Activated naive CD8-positive, alpha-beta T cell treated with anti-CD3 and anti-CD28 coated beads, Interleukin-2, amount 10 ng/mL, durations not matched to agents 7 days and 5 days (primary cell): ENCODE measurements around the gene GASK1A. TPM values are rescaled to one million over a fixed set of nuclear protein-coding genes. Genes with fewer than 3 reads are reported as not detected.

Experiments
- ATAC-seq: fragments of 150-1000 bp; cut with Tn5 transposase; one replicate; pipeline ENCODE4 v1.10.0; 2021; ENCODE audit warnings: low read depth, moderate library complexity
- POLR2A ChIA-PET: fragments of 350-600 bp; sonication (Branson Sonifier 250); formaldehyde crosslinking; loops from one replicate; lab custom pipeline; 2021; ENCODE audit warnings: antibody characterized with exemption; lab: Charles Lee
- DNase-seq: peaks from one replicate; pipeline ENCODE4 v3.0.0; 2021
- H3K27ac Mint-ChIP-seq: one replicate; pipeline ENCODE4 v1.8.0; 2022; ENCODE audit warnings: mild to moderate bottlenecking, mixed read lengths
- H3K27me3 Mint-ChIP-seq: one replicate; pipeline ENCODE4 v1.8.0; 2022; ENCODE audit warnings: mild to moderate bottlenecking, moderate library complexity, mixed read lengths
- H3K36me3 Mint-ChIP-seq: one replicate; pipeline ENCODE4 v1.8.0; 2021; ENCODE audit warnings: mild to moderate bottlenecking, mixed read lengths
- H3K4me1 Mint-ChIP-seq: one replicate; pipeline ENCODE4 v1.8.0; 2021; ENCODE audit warnings: mixed read lengths
- H3K4me3 Mint-ChIP-seq: one replicate; pipeline ENCODE4 v1.8.0; 2022; ENCODE audit warnings: mild to moderate bottlenecking, moderate library complexity, mixed read lengths
- H3K9me3 Mint-ChIP-seq: one replicate; pipeline ENCODE4 v1.8.0; 2021; ENCODE audit warnings: mixed read lengths
- total RNA-seq, 2 experiments: library from RNA; stranded (reverse); gene quantifications; one replicate each; pipeline ENCODE4 v1.2.3, GENCODE V29; 2021

GASK1A gene
- total RNA-seq, 2 experiments from 2014 or later = not detected

DNA sequence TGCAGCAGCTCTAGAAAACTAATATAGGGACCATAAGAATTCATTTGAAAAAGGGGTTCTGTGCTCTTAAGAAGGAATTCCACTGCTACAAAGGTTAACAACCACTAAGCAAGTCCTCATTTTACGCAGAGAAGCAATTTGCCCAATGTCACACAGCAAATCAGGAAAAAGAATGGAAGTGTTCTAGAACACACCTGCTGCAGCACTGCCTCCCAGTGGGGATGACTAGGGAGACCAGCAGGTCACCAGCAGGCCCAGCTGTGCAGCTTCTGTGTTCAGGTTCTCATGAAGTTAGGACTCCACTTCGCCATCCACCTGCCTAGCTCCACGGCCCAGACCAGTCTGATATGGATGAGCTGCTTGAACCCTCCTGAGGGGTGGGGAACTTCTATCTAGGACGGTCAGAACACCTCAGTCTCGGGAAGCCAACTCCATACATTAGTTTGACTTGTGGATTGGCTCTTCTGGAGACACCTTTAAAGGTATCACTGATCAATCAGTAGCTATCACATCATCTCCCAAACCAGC, 108.2 kb downstream of the GASK1A start:
- DNase-seq (no peak), ATAC-seq (no peak)
- H3K4me1 Mint-ChIP-seq = peaks cover 4% of the 10 kb centered on the region
- POLR2A ChIA-PET = no interaction called here
- no peaks in the 10 kb centered on the region for H3K27me3 Mint-ChIP-seq
- H3K36me3 Mint-ChIP-seq = peaks cover 28% of the 10 kb centered on the region
- no peak overlapping the region for H3K4me3 Mint-ChIP-seq
- peaks cover 13% of the 10 kb centered on the region for H3K9me3 Mint-ChIP-seq
- H3K27ac Mint-ChIP-seq = no peak overlapping the region

DNA sequence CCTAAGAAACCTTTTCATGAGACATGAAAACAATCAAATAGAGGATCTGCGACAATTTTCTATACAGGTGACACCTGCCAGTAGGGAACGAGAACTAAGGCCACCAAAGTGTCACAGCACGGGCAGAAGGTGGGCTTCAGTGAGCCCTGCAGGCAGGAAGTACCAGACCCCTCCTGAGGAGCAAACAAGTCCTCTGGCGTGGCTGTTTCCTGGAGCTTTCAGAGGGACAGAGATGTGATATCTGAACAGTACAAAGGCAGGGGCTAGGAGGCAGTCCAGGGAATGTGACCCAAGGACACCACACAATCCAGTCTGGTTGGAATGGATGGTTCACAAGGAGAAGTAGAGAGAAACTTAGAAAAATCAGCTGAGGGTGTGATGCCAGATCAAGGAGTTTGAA, 110.0 kb downstream of the GASK1A start:
- Mint-ChIP-seq H3K36me3 (peaks cover 11% of the 10 kb centered on the region), H3K27me3 (no peaks in the 10 kb centered on the region), H3K4me1 (peaks cover 4% of the 10 kb centered on the region), H3K4me3 (no peak overlapping the region), H3K27ac (no peak overlapping the region), H3K9me3 (peaks cover 3% of the 10 kb centered on the region)
- POLR2A ChIA-PET = no interaction called here
- ATAC-seq (no peak), DNase-seq (no peak)

DNA sequence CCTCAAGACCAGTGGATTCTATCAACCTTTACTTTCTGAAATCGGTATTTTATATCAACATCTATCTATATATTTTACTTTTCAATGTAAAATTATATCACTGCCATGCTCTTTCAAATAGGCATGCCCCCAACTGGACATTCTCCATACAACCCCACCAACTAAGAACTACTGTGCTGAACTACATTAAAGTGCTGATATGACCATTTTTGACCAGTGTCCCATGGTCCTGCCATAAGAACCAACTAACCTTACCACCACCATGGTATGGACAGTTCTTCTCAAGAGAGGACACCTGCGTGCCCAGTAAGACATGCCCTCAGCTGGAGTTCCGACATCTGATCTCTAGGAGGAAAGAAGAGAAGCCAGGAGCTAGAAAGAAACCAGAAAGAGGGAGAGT, 111.1 kb downstream of the GASK1A start:
- no peak for ATAC-seq
- peaks cover 4% of the 10 kb centered on the region for H3K4me1 Mint-ChIP-seq
- no peaks in the 10 kb centered on the region for H3K9me3 Mint-ChIP-seq
- H3K27me3 Mint-ChIP-seq = no peaks in the 10 kb centered on the region
- POLR2A ChIA-PET = no interaction called here
- no peak overlapping the region for H3K4me3 Mint-ChIP-seq
- H3K27ac Mint-ChIP-seq = no peak overlapping the region
- DNase-seq = no peak
- peaks cover 5% of the 10 kb centered on the region for H3K36me3 Mint-ChIP-seq

DNA sequence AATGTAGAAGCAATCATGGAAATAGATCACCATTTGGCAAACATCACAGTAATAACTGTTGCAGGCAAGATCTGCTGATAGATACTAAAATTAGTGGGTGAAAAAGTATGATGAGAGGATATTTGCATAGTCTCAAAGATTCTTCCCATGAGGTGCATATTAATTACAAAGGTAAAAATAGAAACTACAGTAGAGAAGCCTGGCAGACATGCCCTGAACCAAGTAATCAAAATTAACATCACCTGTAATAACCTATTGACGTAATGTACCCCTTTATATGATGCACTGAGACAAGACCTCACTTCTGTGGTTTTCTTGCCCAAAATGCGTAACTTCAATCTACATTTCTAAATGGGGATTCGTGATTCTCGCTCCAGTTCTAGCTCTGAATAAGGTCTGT, 112.4 kb downstream of the GASK1A start:
- Mint-ChIP-seq H3K36me3 (peaks cover 2% of the 10 kb centered on the region), H3K4me1 (peaks cover 4% of the 10 kb centered on the region), H3K27me3 (no peaks in the 10 kb centered on the region), H3K4me3 (no peak overlapping the region), H3K9me3 (no peaks in the 10 kb centered on the region), H3K27ac (no peak overlapping the region)
- POLR2A ChIA-PET = no interaction called here
- no peak for DNase-seq
- ATAC-seq = no peak

DNA sequence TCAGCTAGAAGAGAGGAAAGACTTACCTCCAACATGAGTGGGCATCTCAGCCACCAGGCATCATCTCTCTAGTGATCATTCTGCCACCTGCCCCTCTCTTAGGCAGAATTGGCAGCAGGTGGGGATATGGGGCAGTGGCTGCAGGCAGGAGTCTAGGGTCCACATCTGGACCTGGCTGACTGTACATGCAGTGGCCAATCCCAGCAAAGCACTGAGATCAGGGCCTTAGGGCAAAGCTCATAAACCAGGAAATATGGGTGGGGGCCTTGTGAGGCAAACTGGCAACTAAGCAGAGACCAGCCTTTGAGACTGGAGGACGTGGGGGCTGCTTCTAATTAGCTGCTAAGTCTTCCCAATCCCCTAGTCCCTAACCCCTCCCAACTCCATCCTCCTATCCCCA, 113.9 kb downstream of the GASK1A start:
- POLR2A ChIA-PET = no interaction called here
- Mint-ChIP-seq H3K36me3 (peaks cover 2% of the 10 kb centered on the region), H3K27me3 (no peaks in the 10 kb centered on the region), H3K27ac (no peak overlapping the region), H3K4me1 (peaks cover 4% of the 10 kb centered on the region), H3K4me3 (no peak overlapping the region), H3K9me3 (no peaks in the 10 kb centered on the region)
- no peak for DNase-seq
- no peak for ATAC-seq

DNA sequence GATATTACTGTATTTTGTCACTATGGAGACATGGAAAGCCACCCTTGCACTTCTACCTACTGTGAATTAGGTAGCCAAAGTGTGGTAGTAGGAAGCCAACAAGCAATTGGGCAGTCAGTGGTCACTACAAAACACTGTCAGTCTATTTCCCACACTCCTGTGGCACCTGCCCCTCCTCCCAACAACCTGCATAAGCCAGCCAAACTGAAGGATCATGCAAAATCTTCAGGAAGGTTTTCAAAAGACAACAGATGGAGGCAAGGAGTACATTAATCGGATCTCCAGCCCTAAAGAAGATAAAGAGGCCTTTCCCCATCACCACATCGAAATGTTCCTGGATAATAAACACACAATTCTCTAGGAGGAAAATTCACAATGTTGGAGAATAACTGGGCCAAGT, 114.9 kb downstream of the GASK1A start:
- H3K9me3 Mint-ChIP-seq = no peaks in the 10 kb centered on the region
- POLR2A ChIA-PET = no interaction called here
- ATAC-seq = no peak
- DNase-seq = no peak
- peaks cover 2% of the 10 kb centered on the region for H3K36me3 Mint-ChIP-seq
- H3K27ac Mint-ChIP-seq = no peak overlapping the region
- H3K4me1 Mint-ChIP-seq = peaks cover 4% of the 10 kb centered on the region
- no peak overlapping the region for H3K4me3 Mint-ChIP-seq
- H3K27me3 Mint-ChIP-seq = no peaks in the 10 kb centered on the region

DNA sequence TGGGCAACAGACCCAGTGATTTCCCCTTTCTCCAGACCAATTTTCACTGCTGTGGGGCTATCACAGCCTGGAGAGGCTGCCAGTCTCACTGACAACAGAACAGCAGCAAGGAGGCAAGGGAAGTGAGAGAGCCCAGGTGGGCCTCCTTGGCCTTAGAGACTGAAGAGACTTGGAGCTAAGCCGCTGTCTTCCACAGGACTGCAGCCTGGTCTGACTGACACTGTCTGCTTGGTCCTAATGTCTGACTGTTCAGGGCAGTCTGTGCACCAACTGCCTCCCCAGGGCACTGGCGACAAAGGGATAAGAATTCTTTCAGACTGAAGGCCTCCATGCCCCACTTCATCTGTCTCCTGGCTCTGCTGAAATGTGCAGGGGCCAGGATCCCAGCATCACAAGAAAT, 115.3 kb downstream of the GASK1A start:
- Mint-ChIP-seq H3K36me3 (peaks cover 2% of the 10 kb centered on the region), H3K9me3 (no peaks in the 10 kb centered on the region), H3K27me3 (no peaks in the 10 kb centered on the region), H3K4me3 (no peak overlapping the region), H3K4me1 (peaks cover 4% of the 10 kb centered on the region), H3K27ac (no peak overlapping the region)
- no peak for ATAC-seq
- POLR2A ChIA-PET = no interaction called here
- DNase-seq = no peak

DNA sequence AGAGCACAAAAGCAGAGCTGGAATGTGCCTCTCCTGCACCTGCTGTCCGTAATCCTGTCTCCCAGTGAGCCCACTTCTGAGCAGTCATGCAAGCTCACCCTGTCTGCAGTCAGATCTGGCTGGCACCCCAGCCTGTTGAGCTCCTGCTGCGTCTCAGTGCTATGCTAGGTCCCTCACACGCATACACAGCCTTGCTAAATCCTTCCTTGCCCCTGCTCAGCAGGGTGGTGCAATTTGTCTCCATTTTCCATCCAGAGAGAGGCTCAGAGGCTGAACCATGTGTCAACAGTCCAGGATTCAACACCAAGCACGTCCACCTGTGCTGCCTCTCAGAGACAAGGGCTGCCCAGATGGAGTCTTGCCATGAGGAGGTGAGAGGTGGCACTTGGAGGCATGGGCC, 115.7 kb downstream of the GASK1A start:
- Mint-ChIP-seq H3K4me3 (no peak overlapping the region), H3K27me3 (no peaks in the 10 kb centered on the region), H3K27ac (no peak overlapping the region), H3K36me3 (peaks cover 2% of the 10 kb centered on the region), H3K9me3 (no peaks in the 10 kb centered on the region), H3K4me1 (peaks cover 4% of the 10 kb centered on the region)
- POLR2A ChIA-PET = no interaction called here
- no peak for ATAC-seq
- no peak for DNase-seq

DNA sequence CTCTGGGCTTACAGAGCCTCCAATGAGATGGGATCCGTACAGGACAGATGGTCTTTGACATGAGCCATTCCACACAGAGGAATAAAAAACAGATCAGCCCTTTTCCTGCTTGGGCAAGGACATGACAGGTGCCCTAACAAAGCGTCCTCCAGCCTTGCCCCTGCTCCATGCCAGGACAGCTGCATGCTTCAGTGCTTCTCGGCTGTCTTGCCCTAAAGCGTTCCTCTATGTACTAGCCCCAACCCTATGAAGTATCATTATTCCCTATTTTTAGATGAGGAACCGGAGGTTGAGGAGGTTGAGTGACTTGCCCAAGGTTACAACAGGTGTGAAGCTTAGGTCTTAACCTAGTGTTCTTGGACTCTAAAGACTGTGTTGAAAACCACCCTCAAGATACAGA, 116.3 kb downstream of the GASK1A start:
- DNase-seq = no peak
- Mint-ChIP-seq H3K9me3 (no peaks in the 10 kb centered on the region), H3K27me3 (no peaks in the 10 kb centered on the region), H3K36me3 (peaks cover 2% of the 10 kb centered on the region), H3K27ac (no peak overlapping the region), H3K4me3 (no peak overlapping the region), H3K4me1 (peaks cover 4% of the 10 kb centered on the region)
- ATAC-seq = no peak
- POLR2A ChIA-PET = no interaction called here

DNA sequence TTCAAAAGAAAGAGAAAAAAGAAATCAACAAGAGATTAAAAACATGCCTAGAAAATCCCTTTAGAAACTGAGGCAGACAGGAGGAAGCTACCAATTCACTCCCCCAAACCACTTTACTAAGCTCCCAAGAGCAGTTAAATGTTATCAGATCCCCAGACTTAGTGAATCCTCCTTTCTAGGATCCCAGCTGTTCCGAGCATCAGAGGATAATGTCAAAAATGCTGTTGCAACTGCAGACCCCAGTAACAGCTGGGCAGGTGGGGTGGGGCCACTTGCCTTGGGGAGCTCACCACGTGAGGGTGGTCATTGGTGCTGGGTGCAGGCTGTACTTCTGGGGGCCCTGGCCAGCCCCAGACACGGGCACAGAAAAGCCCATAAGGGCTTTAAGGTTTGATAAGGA, 117.7 kb downstream of the GASK1A start:
- no peak for DNase-seq
- Mint-ChIP-seq H3K4me1 (peaks cover 4% of the 10 kb centered on the region), H3K27me3 (no peaks in the 10 kb centered on the region), H3K27ac (no peak overlapping the region), H3K4me3 (no peak overlapping the region), H3K9me3 (no peaks in the 10 kb centered on the region), H3K36me3 (peaks cover 2% of the 10 kb centered on the region)
- no peak for ATAC-seq
- POLR2A ChIA-PET = interaction anchor here (1.3 kb wide), 1 partner anchor 8 kb away, joined by 3 read pairs; no protein-coding TSS in a partner anchor

DNA sequence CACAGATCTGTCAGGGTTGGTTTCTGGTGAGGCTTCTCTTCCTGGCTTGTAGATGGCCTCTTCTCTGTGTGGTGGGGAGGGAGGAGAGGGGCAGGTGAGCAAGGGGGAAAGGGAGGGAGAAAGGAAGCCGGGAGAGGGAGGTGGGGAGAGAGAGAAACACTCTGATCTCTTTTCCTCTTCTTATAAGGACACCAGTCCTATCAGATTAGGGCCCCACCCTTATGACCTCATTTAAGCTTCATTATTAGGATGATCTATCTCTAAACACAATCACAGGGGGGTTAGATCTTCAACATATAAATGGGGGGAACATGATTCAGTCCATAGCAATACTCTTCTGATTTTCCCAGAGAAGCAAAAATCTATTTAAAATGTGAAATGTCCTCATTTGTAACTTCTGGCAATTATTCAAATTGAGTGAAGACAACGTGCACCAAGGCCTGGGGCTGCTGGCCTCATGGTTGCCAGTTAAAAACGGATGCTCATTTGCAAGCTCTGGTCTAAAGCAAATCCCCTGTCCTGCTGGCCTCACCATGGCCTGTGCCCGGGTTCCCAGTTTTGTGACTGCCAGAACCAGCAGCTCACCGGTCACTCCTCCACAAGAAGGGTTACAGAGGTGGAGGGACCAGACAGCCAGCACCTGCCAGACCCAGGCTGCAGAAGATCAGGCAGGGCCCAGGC, 118.4 kb downstream of the GASK1A start:
- no peak overlapping the region for H3K4me3 Mint-ChIP-seq
- POLR2A ChIA-PET = interaction anchor here (1.3 kb wide), 1 partner anchor 8 kb away, joined by 3 read pairs; no protein-coding TSS in a partner anchor
- H3K27ac Mint-ChIP-seq = no peak overlapping the region
- no peaks in the 10 kb centered on the region for H3K9me3 Mint-ChIP-seq
- DNase-seq (no peak), ATAC-seq (no peak)
- H3K4me1 Mint-ChIP-seq = peaks cover 4% of the 10 kb centered on the region
- H3K27me3 Mint-ChIP-seq = no peaks in the 10 kb centered on the region
- H3K36me3 Mint-ChIP-seq = peaks cover 2% of the 10 kb centered on the region

DNA sequence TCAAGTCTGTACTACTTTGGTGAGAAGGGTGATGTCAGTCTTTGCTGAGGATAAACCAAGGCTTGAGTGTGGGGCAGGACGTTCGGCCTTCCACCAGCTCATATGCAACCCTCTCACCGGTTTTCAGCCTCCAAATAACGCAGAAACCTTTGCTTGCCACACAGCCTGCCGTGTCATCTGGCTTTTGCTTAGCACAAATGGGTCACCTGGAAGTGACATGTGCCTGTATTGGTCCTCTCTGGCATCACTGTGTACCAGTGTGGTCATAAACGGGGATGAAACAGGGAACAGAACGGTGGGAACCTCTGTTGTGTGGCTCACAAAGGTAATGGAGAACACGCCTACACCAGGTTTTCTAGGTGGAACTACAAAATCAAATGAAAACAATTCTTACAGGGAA, 119.7 kb downstream of the GASK1A start:
- no peaks in the 10 kb centered on the region for H3K27me3 Mint-ChIP-seq
- no peak overlapping the region for H3K4me3 Mint-ChIP-seq
- DNase-seq (no peak), ATAC-seq (no peak)
- H3K9me3 Mint-ChIP-seq = no peaks in the 10 kb centered on the region
- H3K36me3 Mint-ChIP-seq = peaks cover 2% of the 10 kb centered on the region
- POLR2A ChIA-PET = no interaction called here
- H3K27ac Mint-ChIP-seq = no peak overlapping the region
- H3K4me1 Mint-ChIP-seq = peaks cover 4% of the 10 kb centered on the region

DNA sequence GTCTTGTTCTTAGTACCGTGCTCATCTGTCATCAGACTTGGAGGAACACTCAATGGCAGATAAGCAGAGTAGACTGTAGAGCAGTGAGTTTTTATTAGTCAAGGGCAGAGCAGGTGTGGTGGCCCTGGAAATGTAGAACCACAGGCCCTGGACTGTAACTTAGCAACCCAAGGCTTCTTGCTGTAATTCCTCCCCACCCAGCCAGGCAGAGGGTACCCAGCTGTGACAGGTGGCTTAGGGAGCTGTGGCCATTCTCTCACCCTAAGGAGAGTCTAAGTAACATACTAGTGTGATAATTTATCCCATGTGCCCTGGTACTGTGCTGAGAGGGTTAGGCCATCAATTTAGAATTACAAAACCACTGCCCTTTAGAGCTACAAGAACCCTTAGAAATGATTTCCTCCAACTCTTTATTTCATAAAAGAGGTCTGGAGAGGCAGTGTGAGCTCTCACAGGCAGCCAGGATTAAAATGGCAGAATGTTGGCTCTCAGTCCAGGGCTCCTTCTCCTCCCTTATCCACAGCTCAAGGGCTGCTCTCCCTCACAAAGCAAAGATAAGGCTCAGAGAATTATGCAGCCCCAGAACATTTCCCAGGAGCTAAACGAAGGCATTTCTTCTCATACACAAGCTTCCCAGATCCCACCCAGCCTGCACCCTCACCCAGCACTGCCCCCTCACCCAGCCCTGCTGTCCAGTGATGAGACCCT, 123.8 kb downstream of the GASK1A start:
- ATAC-seq (no peak), DNase-seq (no peak)
- Mint-ChIP-seq H3K4me1 (peaks cover 11% of the 10 kb centered on the region), H3K27ac (no peak overlapping the region), H3K36me3 (no peaks in the 10 kb centered on the region), H3K4me3 (no peak overlapping the region), H3K27me3 (peaks cover 3% of the 10 kb centered on the region), H3K9me3 (no peaks in the 10 kb centered on the region)
- POLR2A ChIA-PET = interaction anchor here (0.5 kb wide), 1 partner anchor 388 kb away, joined by 3 read pairs; no protein-coding TSS in a partner anchor

DNA sequence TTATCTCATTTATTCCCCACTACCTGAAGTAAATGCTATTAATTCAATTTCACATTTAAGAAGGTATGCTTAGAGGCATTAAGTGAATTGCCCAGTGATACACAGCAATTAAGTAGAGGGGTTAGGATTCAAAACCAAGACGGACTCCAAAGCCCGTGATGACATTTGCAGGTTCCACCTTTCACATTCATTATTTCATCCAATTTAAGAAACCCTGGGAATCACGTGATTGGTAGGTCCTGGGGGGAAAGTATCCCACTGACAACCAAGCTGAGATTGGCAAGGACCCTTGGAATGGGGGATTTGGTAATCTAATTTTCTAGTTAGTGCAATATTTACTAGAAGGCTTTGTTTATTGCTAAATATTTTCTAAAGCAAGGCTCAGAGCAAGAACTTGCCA, 124.9 kb downstream of the GASK1A start:
- Mint-ChIP-seq H3K36me3 (no peaks in the 10 kb centered on the region), H3K4me1 (peaks cover 11% of the 10 kb centered on the region), H3K4me3 (no peak overlapping the region), H3K9me3 (no peaks in the 10 kb centered on the region), H3K27ac (no peak overlapping the region), H3K27me3 (peaks cover 3% of the 10 kb centered on the region)
- ATAC-seq (no peak), DNase-seq (no peak)
- POLR2A ChIA-PET = interaction anchor here (1.1 kb wide), 1 partner anchor 10 kb away, joined by 3 read pairs; no protein-coding TSS in a partner anchor
